SK-N-MC (cell line): ENCODE data around the gene PAXX.

Source experiments
- DNase-seq: peaks from one replicate; pipeline ENCODE4 v3.0.0-alpha.2; 2011; ENCODE audit warnings: low read depth, low spot score
- H3K27ac ChIP-seq: fragments of 200-600 bp; sonication (generic); 2 replicates; pipeline ENCODE4 v1.5.1; 2016; ENCODE audit warnings: mixed run types
- H3K36me3 ChIP-seq: fragments of 200-600 bp; sonication (generic); 2 replicates; pipeline ENCODE4 v1.6.1; 2017; ENCODE audit warnings: antibody characterized with exemption, low read length, mixed read lengths; ENCODE audit not compliant: insufficient read depth
- H3K4me3 ChIP-seq: fragments of 200-600 bp; sonication (generic); 2 replicates; pipeline ENCODE4 v1.5.1; 2016
- H3K9ac ChIP-seq: fragments of 200-600 bp; sonication (generic); 2 replicates; pipeline ENCODE4 v1.8.0; 2017; ENCODE audit warnings: mixed run types, mixed read lengths; ENCODE audit not compliant: insufficient read length
- H3K9me3 ChIP-seq: fragments of 200-600 bp; sonication (generic); 2 replicates; pipeline ENCODE4 v1.6.1; 2017; ENCODE audit warnings: low read depth, mild to moderate bottlenecking, antibody characterized with exemption, low read length, moderate library complexity, mixed read lengths
- EZH2 ChIP-seq: fragments of 200-600 bp; sonication (generic); IDR thresholded peaks from one replicate; pipeline ENCODE4 v1.6.1; 2017; ENCODE audit warnings: antibody characterized with exemption
- FOXP2 ChIP-seq: optimal IDR thresholded peaks from 2 replicates; pipeline ENCODE3; 2011; ENCODE audit warnings: mild to moderate bottlenecking, moderate library complexity; ENCODE audit not compliant: insufficient read depth; ENCODE audit errors: extremely low read length, control extremely low read depth
- POLR2AphosphoS5 ChIP-seq: IDR thresholded peaks from 2 replicates; pipeline ENCODE4 v1.6.1; 2012; ENCODE audit warnings: mild to moderate bottlenecking, low read depth, low read length, borderline replicate concordance

The PAXX gene

DNA sequence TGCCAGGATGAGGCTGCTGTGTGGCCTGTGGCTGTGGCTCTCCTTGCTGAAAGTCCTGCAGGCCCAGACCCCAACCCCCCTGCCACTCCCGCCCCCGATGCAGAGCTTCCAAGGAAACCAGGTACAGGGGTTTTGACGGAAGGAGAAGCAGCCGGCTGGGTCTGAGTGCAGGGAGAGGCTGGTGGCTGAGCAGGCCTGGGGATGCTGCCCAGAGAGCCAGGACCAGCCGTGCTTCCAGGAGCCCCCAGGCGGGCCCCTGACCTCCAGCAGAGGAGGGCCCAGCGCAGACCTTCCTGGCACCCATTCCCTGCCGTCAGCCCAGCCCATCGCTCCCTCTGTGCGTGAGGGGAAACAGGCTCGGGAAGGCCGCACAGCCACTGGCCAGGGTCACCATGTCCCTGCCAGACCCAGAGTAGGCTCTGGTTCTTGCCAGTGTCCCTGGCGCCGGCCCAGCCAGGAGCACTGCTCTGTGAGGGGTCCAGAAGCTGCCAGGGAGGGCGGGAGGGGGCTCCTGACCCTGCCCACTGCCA lies 39.8 kb upstream of the PAXX start:
- Histone ChIP-seq H3K9me3 (no peaks in the 10 kb centered on the region), H3K27ac (no peak overlapping the region), H3K4me3 (no peak overlapping the region), H3K36me3 (no peaks in the 10 kb centered on the region), H3K9ac (no peak overlapping the region)
- TF ChIP-seq FOXP2 (no peak), EZH2 (no peak), POLR2AphosphoS5 (no peak)
- no peak for DNase-seq

GRCh38 chr9:136952876-136953770 lies 39.1 kb upstream of the PAXX start:
- no peaks in the 10 kb centered on the region for H3K9me3 ChIP-seq
- no peak for DNase-seq
- no peak for TF ChIP-seq EZH2
- no peak for TF ChIP-seq FOXP2
- TF ChIP-seq POLR2AphosphoS5: no peak
- H3K4me3 ChIP-seq: no peak overlapping the region
- H3K9ac ChIP-seq: no peak overlapping the region
- no peak overlapping the region for H3K27ac ChIP-seq
- no peaks in the 10 kb centered on the region for H3K36me3 ChIP-seq

- H3K36me3 ChIP-seq: no peaks in the 10 kb centered on the region
- no peak overlapping the region for H3K9ac ChIP-seq
- no peak overlapping the region for H3K27ac ChIP-seq
- no peak for DNase-seq
- no peaks in the 10 kb centered on the region for H3K9me3 ChIP-seq
- no peak overlapping the region for H3K4me3 ChIP-seq
- TF ChIP-seq POLR2AphosphoS5: no peak
- no peak for TF ChIP-seq FOXP2
- no peak for TF ChIP-seq EZH2
Measured at GRCh38 chr9:136953771-136954269, 38.4 kb upstream of the PAXX start.

GRCh38 chr9:136954270-136955083 lies 37.7 kb upstream of the PAXX start:
- no peak overlapping the region for H3K27ac ChIP-seq
- no peak overlapping the region for H3K4me3 ChIP-seq
- H3K9ac ChIP-seq: no peak overlapping the region
- no peaks in the 10 kb centered on the region for H3K36me3 ChIP-seq
- no peak for DNase-seq
- no peak for TF ChIP-seq POLR2AphosphoS5
- TF ChIP-seq EZH2: no peak
- TF ChIP-seq FOXP2: no peak
- no peaks in the 10 kb centered on the region for H3K9me3 ChIP-seq

DNA sequence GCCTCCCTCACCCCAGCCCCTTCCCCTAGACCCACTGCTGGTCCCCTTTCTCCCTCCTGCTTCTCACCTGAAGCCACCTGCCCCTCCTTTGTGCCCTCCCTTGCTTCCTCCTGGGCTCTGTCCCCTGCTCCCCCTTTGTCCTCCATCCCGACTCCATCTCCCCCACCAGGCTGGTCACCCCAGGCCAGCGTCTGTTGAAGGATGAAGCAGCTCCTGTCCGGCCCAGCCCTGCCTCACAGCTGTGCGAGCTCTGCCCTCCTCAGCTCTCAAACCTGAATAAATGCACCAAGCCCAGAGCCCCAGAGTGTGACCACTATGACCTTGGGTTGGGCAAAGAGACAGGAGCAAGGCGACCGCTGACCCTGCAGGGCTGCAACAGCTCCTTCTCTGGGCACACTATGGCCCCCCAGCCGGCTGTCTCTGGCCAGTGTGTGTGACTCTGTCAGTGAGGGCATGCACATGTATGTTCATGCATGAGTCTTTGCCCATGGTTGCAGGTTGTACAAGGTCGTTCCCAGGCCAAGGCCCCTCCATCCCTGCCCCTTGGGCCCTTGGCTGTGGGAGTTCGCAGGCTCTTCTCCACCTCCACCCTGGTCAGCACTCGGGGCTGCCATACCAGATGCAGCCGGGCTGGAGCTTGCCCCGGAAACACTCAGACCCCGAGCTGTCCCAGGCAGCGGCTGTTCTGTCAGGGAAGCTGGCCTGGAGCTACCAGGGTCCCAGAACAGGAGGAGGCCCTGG lies 36.9 kb upstream of the PAXX start:
- TF ChIP-seq FOXP2: no peak
- TF ChIP-seq EZH2: no peak
- no peak for TF ChIP-seq POLR2AphosphoS5
- Histone ChIP-seq H3K9ac (no peak overlapping the region), H3K4me3 (no peak overlapping the region), H3K9me3 (no peaks in the 10 kb centered on the region), H3K36me3 (no peaks in the 10 kb centered on the region), H3K27ac (no peak overlapping the region)
- DNase-seq: no peak

DNA sequence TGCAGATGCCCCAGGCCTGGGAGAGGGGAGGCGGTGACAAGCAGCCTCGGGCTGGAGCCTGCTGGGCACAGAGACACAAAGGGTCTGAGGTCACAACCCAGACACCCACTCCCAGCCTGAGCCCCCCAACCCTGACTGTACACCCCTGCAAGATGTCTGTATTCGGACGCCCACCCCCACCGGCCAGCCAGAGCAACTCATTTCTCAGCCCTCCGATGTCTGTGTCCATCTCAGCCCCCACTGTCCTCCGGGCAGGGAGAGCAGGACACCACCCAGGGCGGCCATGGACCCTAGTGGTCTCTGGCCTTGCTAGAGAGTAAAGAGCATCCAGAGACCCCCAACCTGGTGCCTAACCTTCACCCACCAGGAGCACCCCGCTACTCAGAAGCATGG lies 36.3 kb upstream of the PAXX start:
- Histone ChIP-seq H3K9me3 (no peaks in the 10 kb centered on the region), H3K36me3 (no peaks in the 10 kb centered on the region), H3K9ac (no peak overlapping the region), H3K4me3 (no peak overlapping the region), H3K27ac (no peak overlapping the region)
- DNase-seq: no peak
- TF ChIP-seq FOXP2 (no peak), POLR2AphosphoS5 (no peak), EZH2 (no peak)

DNA sequence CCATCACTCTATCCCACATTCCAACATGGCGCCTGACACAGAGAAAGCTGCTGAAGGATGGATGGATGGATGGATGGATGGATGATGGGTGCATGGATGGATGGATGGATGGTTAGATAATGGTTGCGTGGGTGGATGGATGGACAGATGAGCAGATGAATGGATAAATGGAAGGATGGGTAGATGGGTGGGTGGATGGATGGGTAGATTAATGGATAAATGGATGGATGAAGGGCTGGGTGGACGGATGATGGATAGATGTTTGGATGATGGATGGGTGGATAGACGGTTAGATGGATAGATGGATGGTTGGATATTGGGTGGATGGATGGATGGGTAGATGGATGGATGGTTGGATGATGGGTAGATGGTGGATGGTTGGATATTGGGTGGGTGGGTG lies 35.6 kb upstream of the PAXX start:
- TF ChIP-seq POLR2AphosphoS5: no peak
- TF ChIP-seq EZH2: no peak
- TF ChIP-seq FOXP2: no peak
- Histone ChIP-seq H3K27ac (no peak overlapping the region), H3K4me3 (no peak overlapping the region), H3K9me3 (no peaks in the 10 kb centered on the region), H3K36me3 (no peaks in the 10 kb centered on the region), H3K9ac (no peak overlapping the region)
- no peak for DNase-seq
